OCI-LY3 (cell line): ENCODE measurements around the gene NINJ1.

Source experiments
- H2AFZ ChIP-seq: fragments of 200-600, 300-600 bp; shearing (Covaris generic); 2 replicates; pipeline ENCODE4 v1.6.0; 2014; ENCODE audit warnings: antibody characterized with exemption, low read depth, low read length
- H3K27ac ChIP-seq: fragments of 200-600, 300-600 bp; sonication (generic); 2 replicates; pipeline ENCODE4 v1.5.1; 2014; ENCODE audit warnings: mild to moderate bottlenecking, low read length, moderate library complexity, mixed read lengths
- H3K27me3 ChIP-seq: fragments of 200-600, 300-600 bp; sonication (generic); 2 replicates; pipeline ENCODE4 v1.6.1; 2014; ENCODE audit warnings: low read depth, low read length, mixed read lengths
- H3K36me3 ChIP-seq: fragments of 200-600, 300-600 bp; sonication (generic); replicated peaks from 2 replicates; pipeline ENCODE3; 2014; ENCODE audit warnings: low read depth, low read length, mixed read lengths
- H3K4me1 ChIP-seq: fragments of 300-600, 200-600 bp; sonication (generic); 2 replicates; pipeline ENCODE4 v1.6.1; 2014; ENCODE audit warnings: low read length, mixed read lengths
- H3K4me2 ChIP-seq: fragments of 200-600, 300-600 bp; sonication (generic); 2 replicates; pipeline ENCODE4 v1.6.1; 2014; ENCODE audit warnings: low read length, mixed read lengths
- H3K4me3 ChIP-seq: fragments of 300-600, 200-600 bp; sonication (generic); 2 replicates; pipeline ENCODE4 v1.5.1; 2014; ENCODE audit warnings: antibody characterized with exemption, mild to moderate bottlenecking, low read length, moderate library complexity
- H3K79me2 ChIP-seq: fragments of 300-600, 200-600 bp; shearing (Covaris generic); 2 replicates; pipeline ENCODE4 v1.6.1; 2014; ENCODE audit warnings: mild to moderate bottlenecking, low read length, mixed read lengths
- H3K9ac ChIP-seq: fragments of 300-600, 200-600 bp; shearing (Covaris generic); 2 replicates; pipeline ENCODE4 v1.6.0; 2014; ENCODE audit warnings: mild to moderate bottlenecking, low read length, moderate library complexity
- H3K9me3 ChIP-seq: fragments of 200-600, 300-600 bp; shearing (Covaris generic); 2 replicates; pipeline ENCODE4 v1.6.1; 2014; ENCODE audit warnings: low read length, mixed read lengths; ENCODE audit not compliant: insufficient read depth
- H4K20me1 ChIP-seq: fragments of 200-600, 300-600 bp; sonication (generic); 2 replicates; pipeline ENCODE4 v1.6.1; 2016; ENCODE audit warnings: low read length, mixed read lengths; ENCODE audit not compliant: insufficient read depth
- CTCF ChIP-seq: fragments of 200-600, 300-600 bp; sonication (generic); IDR thresholded peaks from 2 replicates; pipeline ENCODE4 v1.5.1; 2014; ENCODE audit warnings: antibody characterized with exemption, low read length, low read depth
- EZH2phosphoT487 ChIP-seq: fragments of 200-600 bp; shearing (Covaris generic); IDR thresholded peaks from 2 replicates; pipeline ENCODE4 v1.6.1; 2018; ENCODE audit warnings: antibody characterized with exemption, mixed run types, low read depth

Gene NINJ1

GRCh38 chr9:93130861-93131481 is 3.1 kb downstream of the NINJ1 start:
- Histone ChIP-seq H3K27ac (no peak overlapping the region), H3K79me2 (peaks cover 14% of the 10 kb centered on the region), H3K4me2 (no peak overlapping the region), H3K27me3 (peaks cover 5% of the 10 kb centered on the region; the same call in 1 of the 2 replicates), H3K36me3 (no peaks in the 10 kb centered on the region), H3K4me3 (no peak overlapping the region), H3K9ac (no peak overlapping the region), H2AFZ (no peak overlapping the region), H4K20me1 (peaks cover 7% of the 10 kb centered on the region; the same call in 1 of the 2 replicates), H3K9me3 (no peaks in the 10 kb centered on the region), H3K4me1 (peaks cover 20% of the 10 kb centered on the region)
- TF ChIP-seq EZH2phosphoT487 (no peak), CTCF (no peak)

GRCh38 chr9:93129691-93130500 is 4.2 kb downstream of the NINJ1 start:
- Histone ChIP-seq H3K27me3 (no peaks in the 10 kb centered on the region), H3K4me1 (peaks cover 13% of the 10 kb centered on the region), H4K20me1 (peaks cover 7% of the 10 kb centered on the region; the same call in 1 of the 2 replicates), H2AFZ (no peak overlapping the region), H3K36me3 (no peaks in the 10 kb centered on the region), H3K4me3 (no peak overlapping the region), H3K27ac (no peak overlapping the region), H3K79me2 (peaks cover 14% of the 10 kb centered on the region), H3K9ac (no peak overlapping the region), H3K4me2 (no peak overlapping the region), H3K9me3 (no peaks in the 10 kb centered on the region)
- TF ChIP-seq CTCF (no peak), EZH2phosphoT487 (no peak)

- H3K9me3 ChIP-seq: no peaks in the 10 kb centered on the region
- peaks cover 14% of the 10 kb centered on the region for H3K79me2 ChIP-seq
- no peak overlapping the region for H3K4me3 ChIP-seq
- no peak overlapping the region for H3K4me2 ChIP-seq
- H2AFZ ChIP-seq: no peak overlapping the region
- peaks cover 7% of the 10 kb centered on the region; the same call in 1 of the 2 replicates for H4K20me1 ChIP-seq
- H3K4me1 ChIP-seq: peaks cover 9% of the 10 kb centered on the region
- TF ChIP-seq EZH2phosphoT487: no peak
- no peak for TF ChIP-seq CTCF
- no peaks in the 10 kb centered on the region for H3K27me3 ChIP-seq
- no peak overlapping the region for H3K27ac ChIP-seq
- H3K9ac ChIP-seq: no peak overlapping the region
- H3K36me3 ChIP-seq: no peaks in the 10 kb centered on the region
These were observed 4.8 kb downstream of the NINJ1 start for GRCh38 chr9:93129286-93129685.

GRCh38 chr9:93128715-93129224 is 5.3 kb downstream of the NINJ1 start:
- Histone ChIP-seq H3K36me3 (peaks cover 2% of the 10 kb centered on the region), H3K27me3 (no peaks in the 10 kb centered on the region), H3K9ac (no peak overlapping the region), H3K4me3 (no peak overlapping the region), H3K79me2 (peaks cover 14% of the 10 kb centered on the region), H3K4me2 (no peak overlapping the region), H3K4me1 (peaks cover 9% of the 10 kb centered on the region), H3K27ac (no peak overlapping the region), H4K20me1 (peaks cover 7% of the 10 kb centered on the region; the same call in 1 of the 2 replicates), H3K9me3 (no peaks in the 10 kb centered on the region), H2AFZ (no peak overlapping the region)
- TF ChIP-seq EZH2phosphoT487 (no peak), CTCF (no peak)
